Lower lobe of right lung (tissue), 2 donors: Measurements from ENCODE around the gene PPM1D. TPM values are rescaled to one million over a fixed set of nuclear protein-coding genes. Genes with fewer than 3 reads are reported as not detected.

Source experiments
- ATAC-seq, 2 donors: fragments of 200-7000 bp; cut with Tn5 transposase; one replicate each; pipeline ENCODE4 v1.9.1; 2020 to 2022; ENCODE audit warnings: mild to moderate bottlenecking in 2 of 2, moderate library complexity in 2 of 2
- DNase-seq: peaks from one replicate; pipeline ENCODE4 v3.0.0-alpha.2; 2020
- H3K27ac ChIP-seq: fragments of 200-600 bp; one replicate; pipeline ENCODE4 v1.8.0; 2022
- H3K27me3 ChIP-seq: fragments of 200-600 bp; one replicate; pipeline ENCODE4 v1.8.0; 2022; ENCODE audit warnings: low read depth
- H3K36me3 ChIP-seq: fragments of 200-600 bp; one replicate; pipeline ENCODE4 v1.8.0; 2022; ENCODE audit warnings: mild to moderate bottlenecking
- H3K4me1 ChIP-seq: fragments of 200-600 bp; one replicate; pipeline ENCODE4 v1.8.0; 2022
- H3K4me3 ChIP-seq: fragments of 200-600 bp; one replicate; pipeline ENCODE4 v1.8.0; 2022; ENCODE audit warnings: mild to moderate bottlenecking
- H3K9me3 ChIP-seq: fragments of 200-600 bp; one replicate; pipeline ENCODE4 v1.8.0; 2022
- intact Hi-C: fragments of 100-400 bp; cut with DNase I; formaldehyde crosslinking; loops from one replicate; pipeline ENCODE4 v1.11.0; 2022
- total RNA-seq: library from RNA; stranded (reverse); fragmentation: NEBNext Ultra II Directional; extraction: Animal tissue kit (Norgen Biotek cat#: 25700); gene quantifications from one replicate; pipeline ENCODE4 v1.2.1, GENCODE V29; 2021
- TF ChIP-seq, protein P1 (sequence below): fragments of 200-600 bp; IDR thresholded peaks from one replicate; pipeline ENCODE4 v1.8.0; 2022; ENCODE audit warnings: antibody characterized with exemption, mild to moderate bottlenecking
- donor health status: DM: no; HTN: yes; CAD: no; lungs with severe emphysema.

Gene PPM1D
- total RNA-seq, 1 donor from 2014 or later: 21.3 TPM

DNA sequence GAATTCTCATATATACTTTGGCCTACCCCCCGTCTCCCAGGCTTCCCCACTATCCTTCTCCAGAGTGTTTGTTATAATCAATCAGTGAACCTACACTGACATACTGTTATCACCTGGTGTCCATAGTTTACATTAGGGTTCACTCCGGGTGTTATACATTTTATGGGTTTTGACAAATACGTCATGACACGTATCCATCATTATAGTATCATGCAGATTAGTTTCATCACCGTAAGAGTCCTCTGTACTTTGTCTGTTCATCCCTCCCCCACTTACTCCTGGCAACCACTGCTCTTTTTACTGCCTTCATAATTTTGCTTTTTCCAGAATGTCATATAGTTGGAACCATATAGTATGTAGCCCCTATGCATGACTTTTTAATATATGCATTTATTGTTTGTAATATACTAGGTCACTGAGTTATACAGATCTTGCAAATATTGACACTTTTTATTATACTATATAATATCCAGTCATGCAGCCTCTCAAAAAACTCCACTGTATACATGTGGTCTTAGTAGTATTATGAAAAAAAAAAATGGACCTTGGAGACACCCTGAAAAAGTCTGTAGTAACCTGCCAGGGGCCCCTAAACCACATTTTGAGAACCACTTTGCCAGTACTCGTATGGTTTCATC is 28.4 kb downstream of the PPM1D start:
- Histone ChIP-seq H3K27ac (no peak overlapping the region), H3K4me3 (no peak overlapping the region), H3K9me3 (no peaks in the 10 kb centered on the region), H3K27me3 (no peaks in the 10 kb centered on the region), H3K4me1 (no peaks in the 10 kb centered on the region), H3K36me3 (peaks cover 35% of the 10 kb centered on the region)
- TF ChIP-seq, protein P1, sequence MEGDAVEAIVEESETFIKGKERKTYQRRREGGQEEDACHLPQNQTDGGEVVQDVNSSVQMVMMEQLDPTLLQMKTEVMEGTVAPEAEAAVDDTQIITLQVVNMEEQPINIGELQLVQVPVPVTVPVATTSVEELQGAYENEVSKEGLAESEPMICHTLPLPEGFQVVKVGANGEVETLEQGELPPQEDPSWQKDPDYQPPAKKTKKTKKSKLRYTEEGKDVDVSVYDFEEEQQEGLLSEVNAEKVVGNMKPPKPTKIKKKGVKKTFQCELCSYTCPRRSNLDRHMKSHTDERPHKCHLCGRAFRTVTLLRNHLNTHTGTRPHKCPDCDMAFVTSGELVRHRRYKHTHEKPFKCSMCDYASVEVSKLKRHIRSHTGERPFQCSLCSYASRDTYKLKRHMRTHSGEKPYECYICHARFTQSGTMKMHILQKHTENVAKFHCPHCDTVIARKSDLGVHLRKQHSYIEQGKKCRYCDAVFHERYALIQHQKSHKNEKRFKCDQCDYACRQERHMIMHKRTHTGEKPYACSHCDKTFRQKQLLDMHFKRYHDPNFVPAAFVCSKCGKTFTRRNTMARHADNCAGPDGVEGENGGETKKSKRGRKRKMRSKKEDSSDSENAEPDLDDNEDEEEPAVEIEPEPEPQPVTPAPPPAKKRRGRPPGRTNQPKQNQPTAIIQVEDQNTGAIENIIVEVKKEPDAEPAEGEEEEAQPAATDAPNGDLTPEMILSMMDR: no peak
- intact Hi-C loops: no loop called here
- ATAC-seq: no peak
- DNase-seq: no peak

DNA sequence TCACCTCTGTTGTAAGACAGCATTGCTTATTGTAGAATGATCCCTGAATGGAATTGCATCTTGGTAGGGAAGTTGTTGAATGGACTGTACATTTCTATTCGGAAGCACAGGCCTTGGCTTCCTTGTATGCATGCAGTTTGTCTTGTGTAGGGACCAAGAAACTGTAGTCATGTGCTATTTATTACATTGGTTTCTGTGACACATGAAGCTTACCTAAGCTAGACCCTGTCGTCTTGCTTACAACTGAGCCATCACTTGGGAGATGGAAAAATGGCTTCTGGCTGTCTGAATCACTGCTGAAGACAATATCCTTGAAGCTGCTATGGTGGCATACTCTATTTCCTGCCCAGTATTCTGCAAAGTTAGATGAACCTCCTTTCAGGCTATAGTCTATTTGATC is 29.1 kb downstream of the PPM1D start:
- intact Hi-C loops: no loop called here
- Histone ChIP-seq H3K4me3 (no peak overlapping the region), H3K27me3 (no peaks in the 10 kb centered on the region), H3K36me3 (peaks cover 40% of the 10 kb centered on the region), H3K9me3 (no peaks in the 10 kb centered on the region), H3K4me1 (no peaks in the 10 kb centered on the region), H3K27ac (no peak overlapping the region)
- TF ChIP-seq, protein P1: no peak
- no peak for ATAC-seq
- no peak for DNase-seq

DNA sequence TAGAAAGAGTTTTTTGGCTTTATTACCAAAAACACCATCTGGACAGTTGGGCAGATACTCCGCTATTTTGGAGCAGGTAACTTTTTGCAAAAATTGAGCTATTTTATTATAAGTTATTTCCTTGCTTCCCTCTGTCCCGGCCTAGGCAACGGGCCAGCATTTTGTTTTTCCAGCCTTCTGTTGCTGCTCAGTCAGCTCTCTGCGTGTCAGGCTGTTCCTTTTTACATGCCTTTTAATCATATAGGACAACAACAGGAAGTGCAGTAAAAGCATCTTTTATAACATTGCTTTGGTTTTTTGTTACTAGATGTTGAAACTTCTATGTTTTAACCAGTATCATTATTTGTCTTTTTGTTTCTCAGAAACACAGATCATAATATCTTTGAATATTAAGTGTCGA is 30.4 kb downstream of the PPM1D start:
- intact Hi-C loops: no loop called here
- no peaks in the 10 kb centered on the region for H3K4me1 ChIP-seq
- H3K27me3 ChIP-seq: no peaks in the 10 kb centered on the region
- H3K27ac ChIP-seq: no peak overlapping the region
- peaks cover 40% of the 10 kb centered on the region for H3K36me3 ChIP-seq
- ATAC-seq: no peak
- H3K9me3 ChIP-seq: no peaks in the 10 kb centered on the region
- H3K4me3 ChIP-seq: no peak overlapping the region
- no peak for DNase-seq
- TF ChIP-seq, protein P1: no peak

DNA sequence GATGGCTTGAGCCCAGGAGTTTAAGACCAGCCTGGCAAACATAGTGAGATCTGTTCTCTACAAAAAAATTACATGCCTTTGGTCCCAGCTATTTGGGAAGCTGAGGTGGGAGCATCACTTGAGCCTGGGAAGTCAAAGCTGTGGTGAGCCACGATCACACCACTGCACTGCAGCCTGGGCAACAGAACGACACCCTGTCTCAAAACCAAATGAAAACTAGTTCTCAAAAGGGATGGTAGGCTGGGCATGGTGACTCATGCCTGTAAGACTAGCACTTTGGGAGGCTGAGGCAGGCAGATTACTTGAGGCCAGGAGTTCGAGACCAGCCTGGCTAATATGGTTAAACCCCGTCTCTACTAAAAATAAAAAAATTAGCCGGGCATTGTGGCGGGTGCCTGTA is 31.1 kb downstream of the PPM1D start:
- Histone ChIP-seq H3K9me3 (no peaks in the 10 kb centered on the region), H3K4me1 (no peaks in the 10 kb centered on the region), H3K36me3 (peaks cover 39% of the 10 kb centered on the region), H3K27ac (no peak overlapping the region), H3K27me3 (no peaks in the 10 kb centered on the region), H3K4me3 (no peak overlapping the region)
- TF ChIP-seq, protein P1: no peak
- no peak for ATAC-seq
- intact Hi-C loops: no loop called here
- no peak for DNase-seq

DNA sequence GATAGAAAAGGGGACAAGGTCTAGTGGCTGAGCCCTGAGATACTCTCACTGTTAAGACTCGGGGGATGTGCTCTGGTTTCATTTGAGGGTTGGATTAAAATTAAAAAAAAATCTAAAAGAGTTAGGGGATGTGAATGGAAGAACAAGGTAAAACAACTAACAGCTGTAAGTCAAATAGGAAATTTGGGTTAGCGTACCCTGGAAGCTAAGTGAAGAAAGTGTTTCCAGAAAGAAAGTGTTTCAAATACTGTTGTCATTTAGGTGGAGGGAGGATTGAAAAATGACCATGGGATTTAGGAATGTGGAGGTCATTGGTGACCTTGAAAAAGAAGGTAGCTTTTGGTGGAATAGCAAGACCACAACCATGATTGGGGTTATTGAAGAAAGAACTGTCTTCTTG is 37.7 kb downstream of the PPM1D start:
- H3K36me3 ChIP-seq: peaks cover 62% of the 10 kb centered on the region
- H3K4me1 ChIP-seq: peaks cover 5% of the 10 kb centered on the region
- ATAC-seq: no peak
- TF ChIP-seq, protein P1: no peak
- intact Hi-C loops: no loop called here
- no peaks in the 10 kb centered on the region for H3K9me3 ChIP-seq
- DNase-seq: no peak
- H3K27ac ChIP-seq: no peak overlapping the region
- no peaks in the 10 kb centered on the region for H3K27me3 ChIP-seq
- H3K4me3 ChIP-seq: no peak overlapping the region

DNA sequence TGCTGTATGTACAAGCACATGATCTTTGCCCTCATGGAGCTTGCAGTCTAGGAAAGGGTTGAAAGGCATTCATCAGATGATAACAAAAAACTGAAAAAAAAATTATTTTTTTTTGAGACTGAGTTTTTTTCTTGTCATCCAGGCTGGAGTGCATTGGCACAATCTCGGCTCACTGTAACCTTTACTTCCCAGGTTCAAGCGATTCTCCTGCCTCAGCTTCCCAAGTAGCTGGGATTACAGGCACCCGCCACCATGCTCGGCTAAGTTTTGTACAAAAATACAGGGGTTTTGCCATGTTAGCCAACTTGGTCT is 39.0 kb downstream of the PPM1D start:
- Histone ChIP-seq H3K4me1 (peaks cover 5% of the 10 kb centered on the region), H3K9me3 (no peaks in the 10 kb centered on the region), H3K27me3 (no peaks in the 10 kb centered on the region), H3K27ac (no peak overlapping the region), H3K4me3 (no peak overlapping the region), H3K36me3 (peaks cover 65% of the 10 kb centered on the region)
- no peak for DNase-seq
- TF ChIP-seq, protein P1: no peak
- intact Hi-C loops: no loop called here
- ATAC-seq: no peak
